RWPE2 (cell line): Measurements from ENCODE around the gene ICAM2.

ENCODE experiments used
- ATAC-seq: fragments of 200-7000 bp; cut with Tn5 transposase; 3 replicates; pipeline ENCODE4 v1.9.1; 2021; ENCODE audit warnings: low read depth
- DNase-seq: peaks from one replicate; pipeline ENCODE4 v3.0.0-alpha.2; 2020; ENCODE audit warnings: low spot score
- H3K27ac ChIP-seq: fragments of 450-650 bp; 2 replicates; pipeline ENCODE4 v1.5.1; 2017; ENCODE audit warnings: mild to moderate bottlenecking; ENCODE audit not compliant: poor library complexity, severe bottlenecking
- H3K27me3 ChIP-seq: fragments of 250-450 bp; sonication (Bioruptor Pico); 2 replicates; pipeline ENCODE4 v1.5.1; 2021; ENCODE audit warnings: mild to moderate bottlenecking, moderate library complexity; ENCODE audit not compliant: insufficient read depth, poor library complexity, severe bottlenecking
- H3K36me3 ChIP-seq: fragments of 250-450 bp; sonication (Bioruptor Pico); 2 replicates; pipeline ENCODE4 v1.5.1; 2020; ENCODE audit warnings: low read depth, mild to moderate bottlenecking, moderate library complexity
- H3K4me1 ChIP-seq: fragments of 250-450 bp; sonication (Bioruptor Pico); 2 replicates; pipeline ENCODE4 v1.5.1; 2021; ENCODE audit warnings: mild to moderate bottlenecking, moderate library complexity; ENCODE audit not compliant: insufficient read depth, poor library complexity, severe bottlenecking
- H3K4me3 ChIP-seq: fragments of 250-450 bp; sonication (Bioruptor Pico); 2 replicates; pipeline ENCODE4 v1.5.1; 2021; ENCODE audit warnings: mild to moderate bottlenecking, moderate library complexity; ENCODE audit not compliant: severe bottlenecking
- H3K9me3 ChIP-seq: fragments of 250-450 bp; sonication (Bioruptor Pico); 2 replicates; pipeline ENCODE4 v1.5.1; 2021; ENCODE audit warnings: mild to moderate bottlenecking, moderate library complexity; ENCODE audit not compliant: severe bottlenecking
- CTCF ChIP-seq: fragments of 450-650 bp; IDR thresholded peaks from one replicate; pipeline ENCODE4 v1.5.1; 2017; ENCODE audit warnings: mild to moderate bottlenecking, moderate library complexity; ENCODE audit not compliant: poor library complexity, severe bottlenecking

Gene ICAM2

GRCh38 chr17:64004218-64004770 is 16.1 kb downstream of the ICAM2 start:
- no peak overlapping the region for H3K27ac ChIP-seq
- TF ChIP-seq CTCF, result no peak
- H3K4me1 ChIP-seq, result peaks cover under 1% of the 10 kb centered on the region
- DNase-seq (peak; percentile 37), ATAC-seq (no peak)
- no peaks in the 10 kb centered on the region for H3K9me3 ChIP-seq
- no peak overlapping the region for H3K4me3 ChIP-seq
- no peaks in the 10 kb centered on the region for H3K27me3 ChIP-seq
- H3K36me3 ChIP-seq, result no peaks in the 10 kb centered on the region

GRCh38 chr17:64003526-64004121 is 16.8 kb downstream of the ICAM2 start:
- Histone ChIP-seq H3K27ac (no peak overlapping the region), H3K27me3 (no peaks in the 10 kb centered on the region), H3K36me3 (no peaks in the 10 kb centered on the region), H3K4me1 (no peaks in the 10 kb centered on the region), H3K9me3 (no peaks in the 10 kb centered on the region), H3K4me3 (no peak overlapping the region)
- no peak for TF ChIP-seq CTCF
- DNase-seq (peak; percentile 55), ATAC-seq (no peak)

- Histone ChIP-seq H3K9me3 (no peaks in the 10 kb centered on the region), H3K27me3 (no peaks in the 10 kb centered on the region), H3K4me3 (no peak overlapping the region), H3K36me3 (no peaks in the 10 kb centered on the region), H3K4me1 (no peaks in the 10 kb centered on the region), H3K27ac (no peak overlapping the region)
- no peak for TF ChIP-seq CTCF
- ATAC-seq, result no peak
- DNase-seq, result peak; percentile 49
These were observed 17.5 kb downstream of the ICAM2 start for GRCh38 chr17:64002658-64003525.

GRCh38 chr17:64001763-64002529 is 18.5 kb downstream of the ICAM2 start:
- DNase-seq (peak; percentile 68), ATAC-seq (no peak)
- Histone ChIP-seq H3K27me3 (no peaks in the 10 kb centered on the region), H3K27ac (no peak overlapping the region), H3K4me3 (no peak overlapping the region), H3K36me3 (no peaks in the 10 kb centered on the region), H3K9me3 (no peaks in the 10 kb centered on the region), H3K4me1 (no peaks in the 10 kb centered on the region)
- no peak for TF ChIP-seq CTCF
